ENCODE data around the gene FADS6. TPM values are rescaled to one million over a fixed set of nuclear protein-coding genes. Genes with fewer than 3 reads are reported as not detected.

Gene FADS6
- total and polyA plus RNA-seq, 2 experiments from 2014 or later, result 0.42 to 0.73 TPM

DNA sequence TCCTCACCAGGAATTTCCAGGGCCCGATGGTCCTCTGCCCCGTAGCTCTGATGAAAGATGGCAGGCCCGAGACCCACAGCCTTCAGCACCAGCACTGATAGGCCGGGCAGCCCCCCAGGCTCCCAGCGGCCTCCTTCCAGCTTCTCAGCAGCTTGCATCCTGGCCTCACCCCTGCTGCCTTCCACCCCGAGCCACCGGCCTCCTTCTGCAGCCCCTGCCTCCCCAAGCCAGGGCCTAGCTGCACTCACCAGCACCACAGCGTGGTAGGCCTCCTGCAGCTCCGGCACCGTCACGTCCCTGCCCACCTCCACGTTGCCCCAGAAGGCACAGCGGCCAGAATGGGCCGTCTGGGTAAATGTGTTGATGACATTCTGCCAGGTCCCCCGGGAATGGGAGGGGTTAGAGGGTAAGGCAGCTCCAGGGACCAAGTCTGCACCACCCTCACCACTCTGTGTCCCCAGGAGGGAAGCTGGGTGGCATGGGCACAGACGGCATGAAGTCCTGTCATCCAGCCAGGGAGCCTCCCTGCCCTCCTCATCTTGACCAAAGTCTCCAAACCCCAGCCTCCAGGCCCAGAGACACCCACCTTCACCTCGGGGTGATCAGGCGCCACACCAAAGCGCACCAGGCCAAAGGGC is 27.1 kb downstream of the FADS6 start:
- no peak overlapping the region for H3K27ac ChIP-seq (ENCODE audit: low read depth)
- Mint-ChIP-seq H3K27me3 (ENCODE audit: insufficient read depth, low read depth, poor library complexity) (peaks cover 26% of the 10 kb centered on the region), H3K27ac (no peak overlapping the region), H3K4me3 (no peak overlapping the region), H3K4me1 (peaks cover 14% of the 10 kb centered on the region), H3K9me3 (peaks cover 2% of the 10 kb centered on the region; the same call in 1 of the 3 replicates), H3K36me3 (ENCODE audit: low read depth) (peaks cover 15% of the 10 kb centered on the region; the same call in 2 of the 3 replicates)
- no peaks in the 10 kb centered on the region for H3K9me2 ChIP-seq (ENCODE audit: insufficient read depth)
- H3F3A ChIP-seq (replicated peaks; ENCODE audit: low read depth), result peaks cover 8% of the 10 kb centered on the region; the same call in 1 of the 2 replicates
- H3K79me2 ChIP-seq (replicated peaks; ENCODE audit: insufficient read depth), result no peaks in the 10 kb centered on the region
- H4K20me1 ChIP-seq (replicated peaks; ENCODE audit: insufficient read depth), result peaks cover under 1% of the 10 kb centered on the region; the same call in 1 of the 2 replicates
- H3K4me2 ChIP-seq, result no peak overlapping the region
- no peak overlapping the region for H3K4me3 ChIP-seq
- DNase-seq (ENCODE audit: low spot score), result no peak
- no peak for ATAC-seq
- H3K27me3 ChIP-seq (ENCODE audit: insufficient read depth), result peaks cover 11% of the 10 kb centered on the region
- no peak overlapping the region for H2AFZ ChIP-seq
- no peaks in the 10 kb centered on the region for H3K36me3 ChIP-seq (ENCODE audit: insufficient read depth)
- H3K4me1 ChIP-seq (ENCODE audit: insufficient read depth), result peaks cover 6% of the 10 kb centered on the region; the same call in 1 of the 2 replicates
- TF ChIP-seq, protein P1, sequence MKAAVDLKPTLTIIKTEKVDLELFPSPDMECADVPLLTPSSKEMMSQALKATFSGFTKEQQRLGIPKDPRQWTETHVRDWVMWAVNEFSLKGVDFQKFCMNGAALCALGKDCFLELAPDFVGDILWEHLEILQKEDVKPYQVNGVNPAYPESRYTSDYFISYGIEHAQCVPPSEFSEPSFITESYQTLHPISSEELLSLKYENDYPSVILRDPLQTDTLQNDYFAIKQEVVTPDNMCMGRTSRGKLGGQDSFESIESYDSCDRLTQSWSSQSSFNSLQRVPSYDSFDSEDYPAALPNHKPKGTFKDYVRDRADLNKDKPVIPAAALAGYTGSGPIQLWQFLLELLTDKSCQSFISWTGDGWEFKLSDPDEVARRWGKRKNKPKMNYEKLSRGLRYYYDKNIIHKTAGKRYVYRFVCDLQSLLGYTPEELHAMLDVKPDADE (IDR thresholded peaks at IDR 0.05), result no peak
- TF ChIP-seq ZNF331 (CRISPR knock-in tag; IDR thresholded peaks at IDR 0.05; ENCODE audit: low read depth) (no peak), STAT1 (IDR thresholded peaks at IDR 0.05; ENCODE audit: unreplicated experiment) (no peak), POLR2AphosphoS5 (IDR thresholded peaks at IDR 0.05; ENCODE audit: low read depth) (no peak), CREB1 (CRISPR knock-in tag; IDR thresholded peaks at IDR 0.05; ENCODE audit: low read depth) (no peak)

DNA sequence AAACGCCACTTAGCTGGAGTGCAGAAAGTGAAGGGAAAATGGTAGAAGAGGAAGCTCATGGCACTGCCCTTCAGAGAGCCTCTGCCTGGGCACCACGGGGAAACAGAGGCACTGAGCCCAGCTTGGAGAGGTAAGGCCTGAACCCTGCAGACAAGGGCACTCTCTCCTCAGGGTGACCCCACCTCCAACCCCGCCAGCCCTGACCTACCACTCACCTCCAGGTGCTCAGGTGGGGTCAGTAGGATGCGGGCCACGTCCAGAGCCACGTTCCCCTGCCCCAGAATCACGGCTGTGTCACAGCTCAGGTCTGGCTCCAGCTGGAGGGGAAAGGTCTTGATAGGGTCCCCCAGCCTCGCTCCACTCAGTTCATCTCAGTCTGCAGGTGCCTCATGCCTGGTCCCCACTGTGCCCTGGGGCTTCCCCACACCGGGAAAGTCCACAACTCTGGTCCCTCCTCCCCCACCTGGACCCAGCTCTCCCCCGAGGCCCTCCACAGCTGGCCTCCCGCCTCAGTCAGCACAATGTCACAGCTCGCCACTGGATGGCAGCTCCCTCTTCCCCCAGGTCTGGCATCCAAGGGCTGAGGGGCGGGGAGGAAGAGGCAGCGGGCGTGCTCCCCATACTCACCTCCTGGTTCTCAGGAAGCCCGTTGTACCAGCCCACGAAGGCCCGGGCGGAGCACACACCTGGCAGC is 27.8 kb downstream of the FADS6 start:
- H3K4me3 Mint-ChIP-seq, result no peak overlapping the region
- Histone ChIP-seq H3K4me3 (no peak overlapping the region), H3K4me2 (no peak overlapping the region), H3K4me1 (ENCODE audit: insufficient read depth) (peaks cover 4% of the 10 kb centered on the region; the same call in 1 of the 2 replicates), H2AFZ (no peak overlapping the region), H3K79me2 (replicated peaks; ENCODE audit: insufficient read depth) (no peaks in the 10 kb centered on the region), H3K27ac (ENCODE audit: low read depth) (no peak overlapping the region), H3F3A (replicated peaks; ENCODE audit: low read depth) (peaks cover 8% of the 10 kb centered on the region; the same call in 1 of the 2 replicates), H4K20me1 (replicated peaks; ENCODE audit: insufficient read depth) (no peaks in the 10 kb centered on the region; the same call in 1 of the 2 replicates), H3K27me3 (ENCODE audit: insufficient read depth) (peaks cover 17% of the 10 kb centered on the region), H3K9me2 (ENCODE audit: insufficient read depth) (no peaks in the 10 kb centered on the region), H3K36me3 (ENCODE audit: insufficient read depth) (no peaks in the 10 kb centered on the region)
- DNase-seq (ENCODE audit: low spot score) (peak; percentile 47), ATAC-seq (peak; percentile 21)
- peaks cover 12% of the 10 kb centered on the region for H3K4me1 Mint-ChIP-seq
- TF ChIP-seq, protein P2, sequence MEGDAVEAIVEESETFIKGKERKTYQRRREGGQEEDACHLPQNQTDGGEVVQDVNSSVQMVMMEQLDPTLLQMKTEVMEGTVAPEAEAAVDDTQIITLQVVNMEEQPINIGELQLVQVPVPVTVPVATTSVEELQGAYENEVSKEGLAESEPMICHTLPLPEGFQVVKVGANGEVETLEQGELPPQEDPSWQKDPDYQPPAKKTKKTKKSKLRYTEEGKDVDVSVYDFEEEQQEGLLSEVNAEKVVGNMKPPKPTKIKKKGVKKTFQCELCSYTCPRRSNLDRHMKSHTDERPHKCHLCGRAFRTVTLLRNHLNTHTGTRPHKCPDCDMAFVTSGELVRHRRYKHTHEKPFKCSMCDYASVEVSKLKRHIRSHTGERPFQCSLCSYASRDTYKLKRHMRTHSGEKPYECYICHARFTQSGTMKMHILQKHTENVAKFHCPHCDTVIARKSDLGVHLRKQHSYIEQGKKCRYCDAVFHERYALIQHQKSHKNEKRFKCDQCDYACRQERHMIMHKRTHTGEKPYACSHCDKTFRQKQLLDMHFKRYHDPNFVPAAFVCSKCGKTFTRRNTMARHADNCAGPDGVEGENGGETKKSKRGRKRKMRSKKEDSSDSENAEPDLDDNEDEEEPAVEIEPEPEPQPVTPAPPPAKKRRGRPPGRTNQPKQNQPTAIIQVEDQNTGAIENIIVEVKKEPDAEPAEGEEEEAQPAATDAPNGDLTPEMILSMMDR (conservative IDR thresholded peaks at IDR 0.05; ENCODE audit: low read depth in 2 of 2), result peak; percentile 24 to 61; a peak in 3 of 4 replicates
- TF ChIP-seq, protein P3, sequence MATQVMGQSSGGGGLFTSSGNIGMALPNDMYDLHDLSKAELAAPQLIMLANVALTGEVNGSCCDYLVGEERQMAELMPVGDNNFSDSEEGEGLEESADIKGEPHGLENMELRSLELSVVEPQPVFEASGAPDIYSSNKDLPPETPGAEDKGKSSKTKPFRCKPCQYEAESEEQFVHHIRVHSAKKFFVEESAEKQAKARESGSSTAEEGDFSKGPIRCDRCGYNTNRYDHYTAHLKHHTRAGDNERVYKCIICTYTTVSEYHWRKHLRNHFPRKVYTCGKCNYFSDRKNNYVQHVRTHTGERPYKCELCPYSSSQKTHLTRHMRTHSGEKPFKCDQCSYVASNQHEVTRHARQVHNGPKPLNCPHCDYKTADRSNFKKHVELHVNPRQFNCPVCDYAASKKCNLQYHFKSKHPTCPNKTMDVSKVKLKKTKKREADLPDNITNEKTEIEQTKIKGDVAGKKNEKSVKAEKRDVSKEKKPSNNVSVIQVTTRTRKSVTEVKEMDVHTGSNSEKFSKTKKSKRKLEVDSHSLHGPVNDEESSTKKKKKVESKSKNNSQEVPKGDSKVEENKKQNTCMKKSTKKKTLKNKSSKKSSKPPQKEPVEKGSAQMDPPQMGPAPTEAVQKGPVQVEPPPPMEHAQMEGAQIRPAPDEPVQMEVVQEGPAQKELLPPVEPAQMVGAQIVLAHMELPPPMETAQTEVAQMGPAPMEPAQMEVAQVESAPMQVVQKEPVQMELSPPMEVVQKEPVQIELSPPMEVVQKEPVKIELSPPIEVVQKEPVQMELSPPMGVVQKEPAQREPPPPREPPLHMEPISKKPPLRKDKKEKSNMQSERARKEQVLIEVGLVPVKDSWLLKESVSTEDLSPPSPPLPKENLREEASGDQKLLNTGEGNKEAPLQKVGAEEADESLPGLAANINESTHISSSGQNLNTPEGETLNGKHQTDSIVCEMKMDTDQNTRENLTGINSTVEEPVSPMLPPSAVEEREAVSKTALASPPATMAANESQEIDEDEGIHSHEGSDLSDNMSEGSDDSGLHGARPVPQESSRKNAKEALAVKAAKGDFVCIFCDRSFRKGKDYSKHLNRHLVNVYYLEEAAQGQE (IDR thresholded peaks at IDR 0.05; ENCODE audit: unreplicated experiment), result no peak
- no peak overlapping the region for H3K27ac Mint-ChIP-seq
- peaks cover 11% of the 10 kb centered on the region; the same call in 2 of the 3 replicates for H3K36me3 Mint-ChIP-seq (ENCODE audit: low read depth)
- peaks cover 33% of the 10 kb centered on the region for H3K27me3 Mint-ChIP-seq (ENCODE audit: insufficient read depth, low read depth, poor library complexity)
- H3K9me3 Mint-ChIP-seq, result peaks cover 2% of the 10 kb centered on the region; the same call in 1 of the 3 replicates

Data from GM23338 (cell line).